ENCODE results near the gene IL6R. TPM values are rescaled to one million over a fixed set of nuclear protein-coding genes. Genes with fewer than 3 reads are reported as not detected.

The IL6R gene
- total and polyA plus RNA-seq, 4 donors = 18.8 to 67.6 (median 35.3) TPM

DNA sequence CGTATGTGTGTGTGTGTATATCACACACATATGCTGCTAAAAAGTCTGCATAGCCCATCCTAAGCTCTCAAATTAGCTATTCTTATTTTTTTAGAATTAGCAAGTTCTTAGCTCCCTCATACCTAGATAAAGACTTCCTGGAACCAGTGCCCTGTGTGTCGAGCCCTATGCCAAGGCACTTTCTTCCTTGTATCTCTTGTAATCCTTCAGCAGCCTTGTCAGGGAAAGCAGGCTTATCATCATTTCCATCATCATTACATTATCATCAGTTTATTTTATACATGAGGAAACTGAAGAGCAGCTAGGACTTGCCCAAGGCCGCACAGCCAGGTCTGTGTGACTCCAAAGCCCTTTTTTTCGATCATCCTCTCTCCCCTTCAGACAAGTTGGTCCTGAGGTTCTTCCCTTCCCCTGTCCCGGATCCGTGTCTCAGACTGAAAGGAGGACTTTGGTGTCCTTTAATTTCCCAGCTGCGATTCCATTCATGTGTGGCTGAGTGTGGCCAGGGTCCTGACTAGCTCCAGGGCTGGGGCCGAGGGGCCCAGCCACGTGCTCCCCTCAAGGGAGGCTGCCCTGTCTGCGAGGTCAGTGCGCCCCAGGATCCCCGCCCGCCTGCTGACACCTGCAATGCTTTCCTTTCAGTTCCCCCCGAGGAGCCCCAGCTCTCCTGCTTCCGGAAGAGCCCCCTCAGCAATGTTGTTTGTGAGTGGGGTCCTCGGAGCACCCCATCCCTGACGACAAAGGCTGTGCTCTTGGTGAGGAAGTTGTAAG, 24.9 kb downstream of the IL6R start:
- TF ChIP-seq, protein P1, sequence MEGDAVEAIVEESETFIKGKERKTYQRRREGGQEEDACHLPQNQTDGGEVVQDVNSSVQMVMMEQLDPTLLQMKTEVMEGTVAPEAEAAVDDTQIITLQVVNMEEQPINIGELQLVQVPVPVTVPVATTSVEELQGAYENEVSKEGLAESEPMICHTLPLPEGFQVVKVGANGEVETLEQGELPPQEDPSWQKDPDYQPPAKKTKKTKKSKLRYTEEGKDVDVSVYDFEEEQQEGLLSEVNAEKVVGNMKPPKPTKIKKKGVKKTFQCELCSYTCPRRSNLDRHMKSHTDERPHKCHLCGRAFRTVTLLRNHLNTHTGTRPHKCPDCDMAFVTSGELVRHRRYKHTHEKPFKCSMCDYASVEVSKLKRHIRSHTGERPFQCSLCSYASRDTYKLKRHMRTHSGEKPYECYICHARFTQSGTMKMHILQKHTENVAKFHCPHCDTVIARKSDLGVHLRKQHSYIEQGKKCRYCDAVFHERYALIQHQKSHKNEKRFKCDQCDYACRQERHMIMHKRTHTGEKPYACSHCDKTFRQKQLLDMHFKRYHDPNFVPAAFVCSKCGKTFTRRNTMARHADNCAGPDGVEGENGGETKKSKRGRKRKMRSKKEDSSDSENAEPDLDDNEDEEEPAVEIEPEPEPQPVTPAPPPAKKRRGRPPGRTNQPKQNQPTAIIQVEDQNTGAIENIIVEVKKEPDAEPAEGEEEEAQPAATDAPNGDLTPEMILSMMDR (IDR thresholded peaks at IDR 0.05; ENCODE audit: low read depth, low read length, missing input control) = no peak
- TF ChIP-seq, protein P2, sequence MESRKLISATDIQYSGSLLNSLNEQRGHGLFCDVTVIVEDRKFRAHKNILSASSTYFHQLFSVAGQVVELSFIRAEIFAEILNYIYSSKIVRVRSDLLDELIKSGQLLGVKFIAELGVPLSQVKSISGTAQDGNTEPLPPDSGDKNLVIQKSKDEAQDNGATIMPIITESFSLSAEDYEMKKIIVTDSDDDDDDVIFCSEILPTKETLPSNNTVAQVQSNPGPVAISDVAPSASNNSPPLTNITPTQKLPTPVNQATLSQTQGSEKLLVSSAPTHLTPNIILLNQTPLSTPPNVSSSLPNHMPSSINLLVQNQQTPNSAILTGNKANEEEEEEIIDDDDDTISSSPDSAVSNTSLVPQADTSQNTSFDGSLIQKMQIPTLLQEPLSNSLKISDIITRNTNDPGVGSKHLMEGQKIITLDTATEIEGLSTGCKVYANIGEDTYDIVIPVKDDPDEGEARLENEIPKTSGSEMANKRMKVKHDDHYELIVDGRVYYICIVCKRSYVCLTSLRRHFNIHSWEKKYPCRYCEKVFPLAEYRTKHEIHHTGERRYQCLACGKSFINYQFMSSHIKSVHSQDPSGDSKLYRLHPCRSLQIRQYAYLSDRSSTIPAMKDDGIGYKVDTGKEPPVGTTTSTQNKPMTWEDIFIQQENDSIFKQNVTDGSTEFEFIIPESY (IDR thresholded peaks at IDR 0.05) = no peak
- TF ChIP-seq FOXA1 (IDR thresholded peaks at IDR 0.05) (no peak), GABPA (IDR thresholded peaks at IDR 0.05 in 1 of 2, conservative IDR thresholded peaks at IDR 0.05 in 1 of 2) (no peak), NR2F2 (IDR thresholded peaks at IDR 0.05) (no peak), MAX (IDR thresholded peaks at IDR 0.05) (no peak), YY1 (IDR thresholded peaks at IDR 0.05) (no peak), FOXA2 (IDR thresholded peaks at IDR 0.05) (no peak), EGR1 (IDR thresholded peaks at IDR 0.05; ENCODE audit: low read depth in 2 of 2) (no peak)
- TF ChIP-seq, protein P3, sequence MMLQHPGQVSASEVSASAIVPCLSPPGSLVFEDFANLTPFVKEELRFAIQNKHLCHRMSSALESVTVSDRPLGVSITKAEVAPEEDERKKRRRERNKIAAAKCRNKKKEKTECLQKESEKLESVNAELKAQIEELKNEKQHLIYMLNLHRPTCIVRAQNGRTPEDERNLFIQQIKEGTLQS (IDR thresholded peaks at IDR 0.05) = no peak
- H3K4me1 ChIP-seq (ENCODE audit: control insufficient read depth in 4 of 4, insufficient read depth in 4 of 4, low read length in 3 of 4) = peaks cover 4 to 72% (median 35%) of the 10 kb centered on the region in 4 donors
- H3K9me3 ChIP-seq (ENCODE audit: control insufficient read depth in 4 of 4, low read length in 3 of 4) = no peaks in the 10 kb centered on the region
- H3K36me3 ChIP-seq (ENCODE audit: control insufficient read depth in 4 of 4, insufficient read depth in 3 of 4, low read depth in 1 of 4, low read length in 3 of 4) = peaks cover 5 to 46% (median 37%) of the 10 kb centered on the region in 4 donors
- H3K27me3 ChIP-seq (ENCODE audit: control insufficient read depth in 4 of 4, insufficient read depth in 4 of 4, low read length in 3 of 4) = no peaks in the 10 kb centered on the region
- no peak for DNase-seq (ENCODE audit: low spot score)
- peak overlapping the region; percentile 44 to 70 for H3K27ac ChIP-seq (ENCODE audit: low read depth in 1 of 2, low read length in 2 of 2)
- WGBS = 87% methylated on average over 17 of the region's 17 CpGs
- no peak overlapping the region for H3K9ac ChIP-seq (ENCODE audit: low read depth in 1 of 2, low read length in 2 of 2)
- H3K4me3 ChIP-seq (ENCODE audit: low read depth in 1 of 3, low read length in 3 of 3) = no peak overlapping the region

GRCh38 chr1:154430903-154431302, 25.8 kb downstream of the IL6R start:
- Histone ChIP-seq H3K4me1 (ENCODE audit: control insufficient read depth in 4 of 4, insufficient read depth in 4 of 4, low read length in 3 of 4) (peaks cover 4 to 68% (median 29%) of the 10 kb centered on the region in 4 donors), H3K27ac (ENCODE audit: low read depth in 1 of 2, low read length in 2 of 2) (peak overlapping the region in 1 of 2 donors; percentile 44), H3K4me3 (ENCODE audit: low read depth in 1 of 3, low read length in 3 of 3) (no peak overlapping the region), H3K9ac (ENCODE audit: low read depth in 1 of 2, low read length in 2 of 2) (no peak overlapping the region), H3K36me3 (ENCODE audit: control insufficient read depth in 4 of 4, insufficient read depth in 3 of 4, low read depth in 1 of 4, low read length in 3 of 4) (peaks cover 5 to 53% (median 44%) of the 10 kb centered on the region in 4 donors), H3K9me3 (ENCODE audit: control insufficient read depth in 4 of 4, low read length in 3 of 4) (no peaks in the 10 kb centered on the region), H3K27me3 (ENCODE audit: control insufficient read depth in 4 of 4, insufficient read depth in 4 of 4, low read length in 3 of 4) (no peaks in the 10 kb centered on the region)
- WGBS = 65% methylated on average over 11 of the region's 11 CpGs
- TF ChIP-seq RXRA (IDR thresholded peaks at IDR 0.05) = no peak
- no peak for TF ChIP-seq FOXA1 (IDR thresholded peaks at IDR 0.05)
- TF ChIP-seq, protein P4, sequence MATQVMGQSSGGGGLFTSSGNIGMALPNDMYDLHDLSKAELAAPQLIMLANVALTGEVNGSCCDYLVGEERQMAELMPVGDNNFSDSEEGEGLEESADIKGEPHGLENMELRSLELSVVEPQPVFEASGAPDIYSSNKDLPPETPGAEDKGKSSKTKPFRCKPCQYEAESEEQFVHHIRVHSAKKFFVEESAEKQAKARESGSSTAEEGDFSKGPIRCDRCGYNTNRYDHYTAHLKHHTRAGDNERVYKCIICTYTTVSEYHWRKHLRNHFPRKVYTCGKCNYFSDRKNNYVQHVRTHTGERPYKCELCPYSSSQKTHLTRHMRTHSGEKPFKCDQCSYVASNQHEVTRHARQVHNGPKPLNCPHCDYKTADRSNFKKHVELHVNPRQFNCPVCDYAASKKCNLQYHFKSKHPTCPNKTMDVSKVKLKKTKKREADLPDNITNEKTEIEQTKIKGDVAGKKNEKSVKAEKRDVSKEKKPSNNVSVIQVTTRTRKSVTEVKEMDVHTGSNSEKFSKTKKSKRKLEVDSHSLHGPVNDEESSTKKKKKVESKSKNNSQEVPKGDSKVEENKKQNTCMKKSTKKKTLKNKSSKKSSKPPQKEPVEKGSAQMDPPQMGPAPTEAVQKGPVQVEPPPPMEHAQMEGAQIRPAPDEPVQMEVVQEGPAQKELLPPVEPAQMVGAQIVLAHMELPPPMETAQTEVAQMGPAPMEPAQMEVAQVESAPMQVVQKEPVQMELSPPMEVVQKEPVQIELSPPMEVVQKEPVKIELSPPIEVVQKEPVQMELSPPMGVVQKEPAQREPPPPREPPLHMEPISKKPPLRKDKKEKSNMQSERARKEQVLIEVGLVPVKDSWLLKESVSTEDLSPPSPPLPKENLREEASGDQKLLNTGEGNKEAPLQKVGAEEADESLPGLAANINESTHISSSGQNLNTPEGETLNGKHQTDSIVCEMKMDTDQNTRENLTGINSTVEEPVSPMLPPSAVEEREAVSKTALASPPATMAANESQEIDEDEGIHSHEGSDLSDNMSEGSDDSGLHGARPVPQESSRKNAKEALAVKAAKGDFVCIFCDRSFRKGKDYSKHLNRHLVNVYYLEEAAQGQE (IDR thresholded peaks at IDR 0.05) = no peak
- TF ChIP-seq, protein P1 (IDR thresholded peaks at IDR 0.05; ENCODE audit: low read depth, low read length, missing input control) = no peak
- TF ChIP-seq JUND (IDR thresholded peaks at IDR 0.05) = no peak
- no peak for TF ChIP-seq SP1 (IDR thresholded peaks at IDR 0.05)
- TF ChIP-seq HNF4G (IDR thresholded peaks at IDR 0.05) = no peak
- TF ChIP-seq NR2F2 (IDR thresholded peaks at IDR 0.05) = no peak
- DNase-seq (ENCODE audit: low spot score) = no peak

Data from liver (tissue), 9 donors.